Epidermal melanocyte (primary cell): ENCODE results near the gene RBCK1.
"Not testable (repeated sequence)": the region's sequence is repeated elsewhere in the genome, so short reads cannot be mapped to it uniquely, and the experiment has no call there.

ENCODE experiments used
- DNase-seq: peaks from one replicate; pipeline ENCODE4 v3.0.0; 2011; ENCODE audit warnings: low spot score; ENCODE audit not compliant: insufficient read length

Gene RBCK1

DNA sequence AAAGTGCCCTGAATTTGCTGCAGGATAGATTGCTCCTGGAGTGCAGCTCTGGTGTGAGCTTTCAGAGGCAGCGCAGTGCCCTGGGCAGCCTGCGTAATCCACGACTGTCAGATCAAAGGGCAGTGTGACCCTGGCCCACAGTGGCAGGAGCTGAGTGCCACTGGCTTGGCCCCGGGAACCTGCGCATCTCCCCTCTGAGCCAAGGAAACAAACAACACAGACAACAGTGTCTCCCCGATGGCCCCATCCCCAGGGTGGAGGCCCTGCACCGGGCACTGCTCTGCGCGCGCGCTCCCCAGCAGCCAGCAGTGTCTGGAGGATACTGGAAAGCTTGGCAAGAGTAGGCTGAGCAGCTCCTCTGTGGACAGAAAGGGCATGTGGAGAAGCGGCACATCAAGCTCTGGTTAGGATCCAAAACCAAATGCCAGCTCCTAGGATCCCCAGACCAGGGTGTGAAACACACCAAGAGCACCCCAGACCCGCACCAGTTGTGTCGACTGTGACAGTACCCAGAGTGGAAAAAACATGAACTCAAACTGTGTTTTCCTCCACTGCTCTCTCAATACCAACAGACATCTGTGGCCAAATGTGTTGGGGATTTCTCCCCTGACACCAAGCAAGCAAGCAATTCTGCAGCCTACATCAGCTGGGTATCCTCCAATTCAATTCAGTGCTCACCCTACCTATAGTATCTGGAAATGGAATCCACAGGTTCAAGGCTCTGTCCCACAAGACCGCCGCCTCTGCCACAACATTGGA, 26.7 kb downstream of the RBCK1 start:
- DNase-seq = no peak

DNA sequence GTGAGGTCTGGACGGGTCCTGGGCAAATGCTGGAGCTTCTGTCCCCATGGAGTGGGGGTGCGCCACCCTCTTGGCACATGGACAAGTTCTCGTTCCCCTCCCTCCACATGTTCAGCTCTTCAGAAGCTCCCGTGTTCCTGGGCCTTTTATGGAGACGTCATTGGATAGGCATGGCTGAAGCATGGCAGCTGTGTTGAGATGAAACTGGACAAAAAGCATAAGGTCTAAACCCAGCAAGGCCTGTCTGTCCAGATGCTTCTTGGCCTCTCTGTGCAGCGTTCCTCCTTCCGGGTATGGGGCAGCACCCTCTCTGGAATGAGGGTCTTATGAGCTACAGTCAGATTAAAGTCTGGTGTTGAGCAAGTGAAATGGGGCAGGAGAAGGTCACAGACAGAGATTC, 27.5 kb downstream of the RBCK1 start:
- DNase-seq = no peak

DNA sequence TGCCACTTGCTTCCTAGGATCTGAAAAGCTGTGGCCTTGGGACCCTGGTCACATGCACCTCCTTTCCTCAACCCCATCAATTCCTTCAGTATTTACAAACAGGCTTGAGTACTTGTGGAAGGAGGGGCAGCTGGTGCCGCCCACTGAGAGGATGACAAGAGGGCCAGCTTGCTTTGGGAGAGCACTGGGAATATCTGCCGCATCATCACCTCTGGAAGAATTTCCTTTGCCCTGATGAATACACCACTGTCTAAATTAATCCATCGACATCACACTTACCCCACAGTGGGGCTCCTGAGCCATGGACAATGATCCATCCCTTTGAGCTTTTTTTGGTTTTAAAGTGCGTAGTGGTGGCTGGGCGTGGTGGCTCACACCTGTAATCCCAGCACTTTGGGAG, 28.4 kb downstream of the RBCK1 start:
- DNase-seq = no peak

DNA sequence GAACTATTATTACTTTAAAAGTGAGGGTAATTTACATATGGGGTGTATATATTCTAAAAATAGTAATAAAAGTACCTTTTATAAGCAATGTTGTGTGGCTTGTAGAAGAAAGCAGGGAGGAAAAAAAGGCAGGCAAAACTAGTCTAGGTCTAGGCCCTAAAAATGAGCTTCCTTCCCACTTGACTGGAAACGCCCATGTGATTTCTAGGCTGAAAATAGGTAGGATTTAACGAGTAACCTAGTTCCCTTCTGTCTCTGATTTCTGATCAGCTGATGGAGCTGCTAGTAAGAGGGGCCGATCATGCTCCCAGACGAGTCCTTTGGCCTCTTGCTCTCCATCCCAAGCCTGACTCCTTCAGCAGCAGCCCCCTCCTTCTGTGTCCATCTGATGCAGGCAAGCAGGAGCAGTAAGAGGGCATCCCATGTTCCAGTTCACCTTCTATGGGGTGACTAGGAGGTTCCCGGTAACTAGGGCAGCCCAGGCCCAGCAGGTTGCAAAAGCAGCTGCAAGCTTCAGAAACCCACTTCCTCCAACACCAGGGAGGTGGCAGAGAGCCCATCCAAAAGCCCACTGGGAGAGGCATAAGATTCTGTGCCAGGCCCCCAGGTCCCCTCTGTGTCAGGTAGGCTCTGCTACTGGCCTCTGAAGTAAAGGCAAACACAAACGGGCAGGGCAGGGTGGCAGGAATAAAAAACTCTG, 29.8 kb downstream of the RBCK1 start:
- DNase-seq = no peak

DNA sequence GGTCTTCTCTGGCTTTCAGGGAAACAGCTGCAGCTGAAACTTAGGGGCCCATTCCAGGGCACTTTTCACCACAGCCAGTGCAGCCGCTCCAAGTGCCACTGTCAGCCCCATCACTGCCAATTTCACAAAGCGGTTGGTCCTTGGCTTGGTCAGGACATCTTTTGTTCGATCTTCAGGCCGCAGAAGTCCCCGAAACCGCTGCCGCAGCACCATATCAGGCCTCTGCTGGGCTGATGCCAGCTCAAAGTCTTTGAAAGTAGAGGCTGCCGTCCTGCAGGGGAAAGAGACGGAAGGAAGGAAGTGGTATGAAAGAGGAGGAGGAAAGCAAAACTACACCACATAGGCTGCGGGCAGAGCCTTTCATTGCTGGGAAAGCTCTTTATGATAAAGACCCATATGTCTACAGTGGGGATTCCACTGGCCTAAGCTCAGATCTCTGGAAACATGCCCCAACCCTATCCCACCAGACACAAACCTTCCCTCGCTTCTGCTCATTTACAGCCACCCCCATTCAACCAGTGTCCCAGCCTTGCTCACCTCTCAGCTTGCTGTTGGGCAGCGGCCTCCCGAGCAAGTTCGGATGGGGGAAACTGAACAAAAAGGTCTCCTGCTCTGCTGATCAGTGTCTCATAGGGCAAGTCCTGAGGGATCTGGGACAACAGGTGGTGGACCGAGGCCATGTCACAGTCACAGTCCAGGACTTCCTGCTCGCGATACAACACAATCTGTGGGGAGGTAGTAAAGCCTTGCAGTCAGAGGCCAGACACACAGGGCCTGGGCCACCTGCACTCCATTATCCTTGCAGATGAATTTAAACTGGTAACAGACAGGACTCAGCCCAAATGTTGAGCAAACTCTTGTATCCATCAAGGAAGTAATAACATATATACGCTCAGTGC, 30.7 kb downstream of the RBCK1 start:
- no peak for DNase-seq

DNA sequence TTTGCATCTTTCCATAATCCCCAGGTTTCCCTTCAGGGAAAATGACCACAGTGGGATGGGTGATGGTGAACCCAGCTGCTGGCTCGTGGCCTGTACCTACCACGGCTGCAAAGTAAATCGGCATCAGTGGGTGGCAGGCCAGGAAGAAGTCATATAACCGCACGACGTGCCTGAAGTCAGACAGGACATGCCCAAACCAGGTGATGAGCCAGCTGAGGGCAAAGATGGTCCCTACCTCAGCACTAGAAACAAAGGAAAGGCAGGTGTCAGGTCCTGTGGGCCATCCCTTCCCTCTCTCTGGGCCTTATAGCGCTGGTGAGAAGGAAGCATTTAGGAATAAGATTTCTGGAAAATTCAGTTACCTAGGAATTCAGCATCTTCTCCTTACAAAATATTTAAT, 32.0 kb downstream of the RBCK1 start:
- no peak for DNase-seq

DNA sequence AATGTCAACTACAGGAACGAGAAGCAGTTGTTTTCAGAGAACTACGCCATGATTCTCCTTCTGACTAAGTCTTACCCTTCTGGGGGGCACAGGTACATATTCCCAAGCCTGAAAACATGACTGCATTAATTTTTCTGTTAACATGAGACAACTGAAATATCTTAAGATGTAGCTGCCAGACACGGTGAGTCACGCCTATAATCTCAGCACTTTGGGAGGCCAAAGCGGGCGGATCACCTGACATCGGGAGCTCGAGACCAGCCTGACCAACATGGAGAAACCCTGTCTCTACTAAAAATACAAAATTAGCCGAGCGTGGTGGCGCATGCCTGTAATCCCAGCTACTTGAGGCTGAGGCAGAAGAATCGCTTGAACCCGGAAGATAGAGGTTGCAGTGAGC, 32.5 kb downstream of the RBCK1 start:
- DNase-seq = no peak

DNA sequence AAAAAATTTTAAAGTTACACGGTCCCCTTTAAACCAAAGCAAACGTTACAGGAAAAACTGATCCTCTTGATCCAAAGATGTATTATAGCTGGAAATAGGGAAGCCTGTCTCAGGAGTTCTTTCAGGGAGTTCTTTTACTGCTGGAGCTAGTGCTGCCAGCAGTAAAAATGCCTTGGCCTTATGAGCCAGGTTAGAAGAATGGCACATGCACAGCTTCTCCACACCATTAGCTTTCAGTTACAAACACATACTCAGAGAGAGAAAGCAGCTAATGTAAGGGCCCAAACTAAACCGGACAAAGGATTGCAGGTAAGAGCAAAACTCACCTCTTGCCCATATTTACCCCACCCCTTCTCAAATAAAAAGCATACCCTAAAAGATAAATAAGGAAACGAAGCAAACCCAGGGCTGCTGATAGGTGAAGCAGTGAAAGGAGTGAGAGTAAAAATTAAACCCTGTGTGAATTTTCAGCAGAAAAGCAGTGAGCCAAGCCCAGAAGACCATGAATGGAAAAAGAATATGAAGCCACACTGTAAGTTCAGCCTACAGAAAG, 35.2 kb downstream of the RBCK1 start:
- no peak for DNase-seq

DNA sequence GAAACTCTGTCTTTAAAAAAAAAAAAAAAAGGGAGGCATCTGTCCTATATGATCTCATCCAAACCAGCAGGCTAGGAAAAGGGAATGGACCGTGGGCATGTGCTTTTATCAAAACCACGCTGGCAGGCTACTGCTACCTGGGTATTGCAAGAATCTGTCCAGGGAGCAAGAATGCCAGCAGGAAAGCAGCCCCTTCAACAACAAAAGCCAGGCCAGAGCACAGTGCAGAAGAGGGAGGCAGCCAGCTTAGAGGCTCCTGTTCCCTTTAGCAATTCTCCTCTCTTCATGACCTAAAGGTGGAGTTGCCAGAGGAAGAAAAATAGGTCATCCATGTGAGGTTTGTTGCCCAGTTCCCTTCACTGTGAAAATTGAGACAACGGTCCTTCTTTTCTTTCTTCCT, 36.0 kb downstream of the RBCK1 start:
- DNase-seq = no peak

DNA sequence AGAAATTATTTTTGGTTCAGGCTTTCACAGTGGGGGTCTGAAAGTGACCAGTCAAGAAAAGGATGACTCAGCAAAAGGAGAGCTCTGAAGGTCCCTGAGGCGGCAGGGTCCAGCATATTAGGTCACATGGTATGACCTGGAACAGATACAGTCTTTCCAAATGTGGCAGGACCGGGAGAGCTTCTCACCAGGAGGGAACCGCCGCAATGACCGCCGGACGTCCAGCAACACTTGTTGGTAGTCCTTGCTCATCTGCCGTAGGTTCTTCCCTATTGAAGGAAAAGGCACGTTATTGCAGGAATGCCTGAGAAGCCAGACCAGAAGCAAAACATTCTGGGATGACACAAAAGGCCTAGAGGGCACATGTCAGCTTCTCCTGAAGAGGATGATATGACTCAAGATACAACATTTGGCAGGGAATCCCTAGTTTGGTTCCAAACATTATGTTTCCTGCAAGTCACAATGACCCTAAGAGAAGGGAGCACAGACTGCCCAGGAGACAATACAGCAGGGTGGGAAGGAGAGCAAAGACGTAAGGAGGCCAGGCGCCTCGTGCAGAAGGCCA, 36.8 kb downstream of the RBCK1 start:
- DNase-seq = no peak

DNA sequence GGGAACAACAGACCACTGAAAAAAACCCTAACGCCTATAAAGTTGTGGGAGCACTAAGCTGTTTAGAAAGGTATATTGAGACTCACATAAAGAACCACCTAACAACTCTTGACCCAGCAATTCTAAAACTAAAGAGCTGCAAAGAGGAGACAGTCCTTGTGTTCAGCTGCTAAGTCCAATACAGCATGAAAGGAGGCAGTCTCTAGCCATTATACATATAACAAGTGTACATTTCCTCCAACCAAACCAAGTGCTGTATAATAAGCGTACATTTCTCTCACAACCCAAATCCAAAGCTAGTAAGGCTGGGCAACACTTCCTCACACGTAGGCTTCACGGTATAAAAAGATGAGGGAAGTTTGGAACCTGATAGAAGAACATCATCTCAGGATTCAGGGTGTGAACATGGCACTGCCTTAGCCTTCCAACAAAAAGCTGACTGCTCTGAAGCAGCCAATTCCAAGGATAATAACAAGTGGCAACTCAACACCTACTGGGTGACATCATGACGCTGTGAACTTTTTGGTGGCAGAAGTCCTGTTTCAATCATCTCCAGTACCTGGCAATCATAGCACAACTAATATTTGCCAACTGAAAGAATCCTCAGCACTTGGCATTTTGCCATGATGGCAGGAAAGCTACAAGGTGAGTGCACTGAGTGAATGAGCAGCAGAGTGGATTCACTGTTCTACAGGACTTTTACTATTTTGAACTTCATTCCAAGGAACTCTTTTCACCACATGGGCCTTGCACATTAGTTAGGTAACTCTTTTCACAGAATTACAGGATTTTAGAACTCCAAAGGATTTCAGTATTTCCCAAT, 37.6 kb downstream of the RBCK1 start:
- no peak for DNase-seq

DNA sequence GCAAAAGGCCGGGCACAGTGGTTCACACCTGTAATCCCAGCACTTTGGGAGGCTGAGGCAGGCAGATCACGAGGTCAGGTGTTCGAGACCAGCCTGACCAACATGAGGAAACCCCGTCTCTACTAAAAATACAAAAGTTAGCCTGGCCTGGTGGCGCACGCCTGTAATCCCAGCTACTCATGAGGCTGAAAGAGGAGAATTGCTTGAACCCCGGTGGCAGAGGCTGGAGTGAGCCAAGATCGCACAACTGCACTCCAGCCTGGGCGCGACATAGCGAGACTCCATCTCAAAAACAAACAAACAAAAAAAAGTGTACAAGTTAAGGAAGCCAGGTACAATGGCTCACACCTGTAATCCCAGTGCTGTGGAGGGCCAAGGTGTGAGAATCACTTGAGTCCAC, 43.9 kb downstream of the RBCK1 start:
- DNase-seq = not testable (repeated sequence)

DNA sequence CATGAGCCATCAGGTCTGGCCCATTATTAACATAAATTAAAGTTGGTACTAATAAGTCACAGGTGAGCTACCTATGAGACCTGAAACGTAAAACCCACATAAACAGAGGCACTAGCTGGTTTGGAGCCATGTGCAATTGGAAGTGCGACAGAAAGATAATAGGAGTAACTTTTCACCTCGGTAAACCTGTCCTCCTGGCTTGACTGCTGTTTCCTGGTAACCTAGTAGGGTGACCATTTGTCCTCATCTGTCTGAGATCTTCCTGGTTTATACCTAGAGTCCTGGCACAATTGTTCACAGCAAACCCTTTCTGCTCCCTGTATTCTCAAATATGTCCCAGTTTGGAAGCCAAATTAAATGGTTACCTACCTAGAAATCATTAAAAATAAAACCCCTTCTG, 46.9 kb downstream of the RBCK1 start:
- no peak for DNase-seq

DNA sequence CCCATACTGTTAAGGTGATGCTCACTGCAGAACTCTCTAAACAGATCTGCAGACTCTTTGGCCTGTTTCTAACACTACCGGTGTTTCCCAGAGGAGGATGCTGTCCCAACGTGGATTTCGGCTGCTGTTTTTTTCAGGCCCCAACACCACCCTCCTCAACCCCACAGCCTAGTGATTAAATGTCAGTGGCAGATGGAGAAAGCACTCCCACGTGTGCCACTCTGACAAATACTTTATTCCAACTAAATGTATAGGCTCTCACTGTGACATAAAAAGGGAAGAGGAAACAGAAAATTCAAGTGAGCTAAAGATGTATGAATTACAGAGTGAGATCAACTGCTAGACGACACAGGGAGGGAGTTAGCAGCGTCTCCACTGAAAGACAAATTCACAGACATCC, 50.7 kb downstream of the RBCK1 start:
- DNase-seq = no peak

DNA sequence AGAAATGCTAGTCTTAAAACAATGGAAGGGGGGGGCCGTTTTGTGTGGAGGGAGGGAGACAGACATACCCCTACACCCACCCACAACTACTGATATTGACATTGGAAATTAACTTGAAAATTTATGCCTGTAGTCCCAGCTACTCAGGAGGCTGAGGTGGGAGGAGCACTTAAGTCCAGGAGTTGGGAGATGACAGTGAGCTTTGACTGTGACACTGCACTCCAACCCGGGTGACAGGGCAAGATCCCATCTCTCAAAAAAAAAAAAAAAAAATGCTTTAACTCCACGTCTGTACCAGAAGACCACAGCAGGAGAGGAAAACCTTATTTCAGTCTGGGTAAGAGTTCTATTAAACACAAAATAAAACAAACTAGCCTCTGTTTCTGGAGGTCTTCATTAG, 52.1 kb downstream of the RBCK1 start:
- no peak for DNase-seq

DNA sequence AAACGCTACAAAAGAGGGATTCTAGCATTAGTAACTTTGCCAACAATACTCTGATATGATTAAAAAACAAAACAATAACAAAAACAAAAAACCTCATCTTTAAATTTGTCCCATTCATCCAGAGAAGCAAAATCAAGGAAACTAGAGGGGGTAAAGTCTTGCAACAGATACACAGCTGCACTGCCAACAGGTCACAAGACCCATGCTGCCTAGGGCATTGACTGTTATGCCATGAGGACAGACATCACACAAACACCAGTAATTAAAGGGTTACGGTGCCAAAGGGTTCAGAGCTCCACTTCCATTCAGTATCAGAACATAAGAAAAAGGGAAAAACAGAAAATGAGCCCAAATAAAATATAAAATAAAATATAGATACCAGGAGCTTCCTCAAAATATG, 52.6 kb downstream of the RBCK1 start:
- peak; percentile 79 for DNase-seq

DNA sequence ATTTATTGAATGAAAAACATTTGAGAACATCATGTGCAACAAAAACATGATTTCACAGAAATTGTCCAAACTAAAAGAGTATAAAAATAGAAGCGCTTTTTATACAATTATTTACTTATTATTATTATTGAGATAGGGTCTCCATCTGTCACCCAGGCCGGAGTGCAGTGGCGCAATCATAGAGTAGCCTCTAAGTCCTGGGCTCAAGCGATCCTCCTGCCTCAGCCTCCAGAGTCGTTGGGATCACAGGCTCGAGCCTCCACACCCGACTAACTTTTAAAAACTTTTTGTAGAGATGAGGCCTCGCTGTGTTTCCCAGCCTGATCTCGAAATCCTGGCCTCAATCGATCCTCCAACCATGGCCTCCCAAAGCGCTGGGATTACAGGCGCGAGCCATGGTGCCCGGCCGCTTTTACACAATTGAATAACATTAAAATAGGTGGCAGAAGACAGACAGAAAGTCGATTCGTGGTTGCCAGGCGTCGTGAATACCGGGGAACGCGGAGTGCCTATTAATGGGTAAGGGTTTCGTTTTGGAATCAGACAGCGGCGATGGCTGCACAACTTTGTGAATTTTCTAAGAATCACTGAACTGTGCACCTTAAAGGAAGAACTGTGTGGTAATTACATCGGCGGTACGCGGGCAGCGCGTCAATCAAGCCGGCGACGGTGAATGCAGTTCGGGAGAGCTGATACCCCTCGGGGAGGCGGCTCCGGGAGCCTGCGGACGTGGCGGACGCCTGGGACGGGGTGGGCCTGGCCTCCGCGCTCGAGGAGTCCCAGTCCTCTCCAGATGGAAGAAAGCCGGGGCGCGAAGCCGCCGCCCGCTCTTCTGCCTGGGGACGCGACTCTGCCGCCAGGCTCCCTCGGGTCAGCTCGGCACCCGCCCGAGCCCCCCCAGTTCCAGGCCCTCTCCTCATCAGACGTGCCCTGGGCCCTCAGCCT, 53.4 kb downstream of the RBCK1 start:
- DNase-seq = peak; percentile 53

DNA sequence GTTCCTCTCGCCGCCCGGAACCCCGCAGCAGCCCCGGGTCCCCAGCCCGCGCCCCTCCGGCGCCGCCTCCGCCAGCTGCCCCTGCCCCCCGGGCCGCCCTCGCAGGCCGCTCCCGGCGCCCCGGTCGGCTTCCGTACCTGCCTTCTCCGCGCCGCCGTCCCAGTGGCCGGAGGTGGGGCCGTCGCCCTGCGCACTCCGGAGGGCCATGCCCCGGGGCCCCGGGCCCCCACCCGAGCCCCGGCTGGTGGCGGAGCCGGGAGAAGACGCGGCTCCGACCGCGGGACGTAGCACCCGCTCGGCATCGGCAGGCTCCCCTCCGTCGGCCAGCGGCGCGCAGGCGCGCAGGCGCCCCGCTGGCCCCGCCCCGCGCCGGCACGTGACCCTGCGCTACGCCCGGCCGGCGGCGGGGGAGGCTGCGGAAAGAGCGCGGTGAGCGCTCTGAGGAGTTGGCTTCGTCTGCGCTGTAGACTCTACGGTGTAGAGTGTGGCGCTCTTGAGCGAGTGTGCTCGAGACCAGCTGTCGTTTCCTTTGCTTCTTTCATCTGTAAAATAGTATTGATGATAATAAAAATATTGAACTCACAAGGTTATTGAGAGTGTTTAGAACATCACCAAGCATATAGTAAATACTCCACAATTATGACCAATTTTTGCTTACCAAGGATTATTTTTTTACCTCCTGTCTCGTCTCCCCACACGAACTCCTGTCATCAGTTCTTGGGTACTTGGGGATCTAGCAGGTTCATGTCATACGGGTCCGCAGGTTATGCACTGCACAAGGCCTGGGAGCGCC, 54.3 kb downstream of the RBCK1 start, which contains the start of gene TBC1D20:
TBC1D20 (minus strand) TSS at position 335 of the 793 bp plus-strand sequence; CDS start at position 207, 128 bp downstream.
- DNase-seq = peak; percentile 83

DNA sequence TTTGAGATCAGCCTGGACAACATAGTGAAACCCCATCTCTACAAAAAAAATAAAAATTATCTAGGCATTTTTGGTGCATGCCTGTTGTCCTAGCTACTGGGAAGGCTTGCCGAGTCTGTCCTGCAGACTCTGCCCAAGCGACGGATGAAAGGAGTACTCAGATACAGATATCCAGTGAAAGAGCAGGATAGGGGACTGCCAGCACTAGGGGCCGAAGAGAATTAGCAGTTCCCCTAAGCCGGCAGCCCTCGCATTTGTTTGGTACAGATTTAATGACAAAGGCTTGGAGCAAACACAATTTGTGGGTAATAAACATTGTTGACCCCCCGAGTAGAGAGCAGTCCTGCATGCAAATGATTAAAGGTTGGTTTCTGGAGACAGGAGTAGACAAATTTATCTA, 59.7 kb downstream of the RBCK1 start:
- no peak for DNase-seq
